ENCODE results near the gene IDH2.

Gene IDH2

DNA sequence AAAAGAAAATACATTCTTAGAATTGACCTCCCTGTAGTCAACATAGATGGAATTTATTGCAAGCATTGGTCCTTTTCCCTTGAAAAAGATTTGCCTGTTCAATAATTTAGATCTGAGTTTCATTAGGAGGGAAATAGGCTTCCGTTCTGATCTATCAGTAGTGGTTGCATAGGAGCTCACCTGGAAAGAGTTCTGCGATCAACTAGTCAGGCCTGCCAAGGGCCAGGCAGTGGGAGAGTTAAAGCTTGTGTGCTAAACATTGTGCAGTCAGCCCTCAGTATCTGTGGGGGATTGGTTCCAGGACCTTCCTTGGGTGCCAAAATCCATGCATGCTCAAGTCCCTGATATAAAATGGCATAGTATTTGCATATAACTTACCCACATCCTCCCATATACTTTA is 29.6 kb upstream of the IDH2 start:
- DNase-seq (ENCODE audit: low read depth), result no peak
- TF ChIP-seq, protein P1, sequence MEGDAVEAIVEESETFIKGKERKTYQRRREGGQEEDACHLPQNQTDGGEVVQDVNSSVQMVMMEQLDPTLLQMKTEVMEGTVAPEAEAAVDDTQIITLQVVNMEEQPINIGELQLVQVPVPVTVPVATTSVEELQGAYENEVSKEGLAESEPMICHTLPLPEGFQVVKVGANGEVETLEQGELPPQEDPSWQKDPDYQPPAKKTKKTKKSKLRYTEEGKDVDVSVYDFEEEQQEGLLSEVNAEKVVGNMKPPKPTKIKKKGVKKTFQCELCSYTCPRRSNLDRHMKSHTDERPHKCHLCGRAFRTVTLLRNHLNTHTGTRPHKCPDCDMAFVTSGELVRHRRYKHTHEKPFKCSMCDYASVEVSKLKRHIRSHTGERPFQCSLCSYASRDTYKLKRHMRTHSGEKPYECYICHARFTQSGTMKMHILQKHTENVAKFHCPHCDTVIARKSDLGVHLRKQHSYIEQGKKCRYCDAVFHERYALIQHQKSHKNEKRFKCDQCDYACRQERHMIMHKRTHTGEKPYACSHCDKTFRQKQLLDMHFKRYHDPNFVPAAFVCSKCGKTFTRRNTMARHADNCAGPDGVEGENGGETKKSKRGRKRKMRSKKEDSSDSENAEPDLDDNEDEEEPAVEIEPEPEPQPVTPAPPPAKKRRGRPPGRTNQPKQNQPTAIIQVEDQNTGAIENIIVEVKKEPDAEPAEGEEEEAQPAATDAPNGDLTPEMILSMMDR (IDR thresholded peaks at IDR 0.05; ENCODE audit: low read depth, low read length), result no peak
- TF ChIP-seq MYC (IDR thresholded peaks at IDR 0.05; ENCODE audit: low read depth, low read length) (no peak), POLR2A (IDR thresholded peaks at IDR 0.05; ENCODE audit: extremely low read depth, insufficient read length) (no peak), MAX (IDR thresholded peaks at IDR 0.05; ENCODE audit: low read depth, low read length) (no peak)
- no peak overlapping the region for H3K4me3 ChIP-seq (ENCODE audit: low read depth, low read length)

- TF ChIP-seq MYC (IDR thresholded peaks at IDR 0.05; ENCODE audit: low read depth, low read length), result no peak
- TF ChIP-seq POLR2A (IDR thresholded peaks at IDR 0.05; ENCODE audit: extremely low read depth, insufficient read length), result no peak
- no peak for TF ChIP-seq MAX (IDR thresholded peaks at IDR 0.05; ENCODE audit: low read depth, low read length)
- TF ChIP-seq, protein P1 (IDR thresholded peaks at IDR 0.05; ENCODE audit: low read depth, low read length), result no peak
- no peak overlapping the region for H3K4me3 ChIP-seq (ENCODE audit: low read depth, low read length)
- DNase-seq (ENCODE audit: low read depth), result no peak
Measured at GRCh38 chr15:90130291-90130690, 28.0 kb upstream of the IDH2 start.

DNA sequence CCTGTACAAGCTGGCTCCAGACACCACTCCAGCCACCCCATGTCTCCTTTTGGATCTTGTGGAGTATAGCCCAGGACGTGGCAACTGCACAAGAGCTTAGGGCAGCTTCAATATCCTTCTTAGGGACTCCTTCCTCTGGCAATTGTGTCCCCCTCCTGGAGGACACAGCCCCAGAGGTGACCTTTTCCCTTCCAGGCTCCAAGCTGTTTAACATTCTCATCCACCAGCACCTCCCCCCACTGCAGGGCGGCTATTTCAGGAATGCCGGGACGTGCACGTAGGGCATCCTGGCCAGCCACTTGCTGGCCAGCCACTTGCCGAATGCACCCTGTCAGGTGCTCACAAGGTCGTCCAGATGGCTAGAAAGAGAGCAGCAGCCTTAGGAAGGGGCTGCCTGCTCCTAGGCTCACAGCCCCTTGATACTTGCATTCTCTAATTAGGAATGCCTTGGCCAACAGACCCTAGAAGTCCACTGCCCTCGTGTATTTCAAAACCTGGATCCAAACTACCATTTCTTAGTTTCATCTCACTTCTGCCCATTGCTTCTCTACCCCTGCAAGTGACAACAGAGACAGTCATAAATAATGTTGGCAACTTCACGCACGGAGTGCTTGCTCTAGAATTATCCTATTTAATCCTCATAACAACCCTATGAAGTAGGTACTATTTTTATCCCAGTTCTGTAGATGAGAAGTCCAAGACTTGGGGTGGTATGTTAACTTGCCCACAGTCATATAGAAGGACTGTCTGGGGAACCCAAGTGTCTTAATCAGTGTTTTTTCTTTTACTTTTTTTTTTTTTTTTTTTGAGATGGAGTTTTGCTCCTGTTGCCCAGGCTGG is 24.5 kb upstream of the IDH2 start:
- H3K4me3 ChIP-seq (ENCODE audit: low read depth, low read length), result no peak overlapping the region
- no peak for DNase-seq (ENCODE audit: low read depth)
- TF ChIP-seq, protein P1 (IDR thresholded peaks at IDR 0.05; ENCODE audit: low read depth, low read length), result no peak
- no peak for TF ChIP-seq MYC (IDR thresholded peaks at IDR 0.05; ENCODE audit: low read depth, low read length)
- no peak for TF ChIP-seq MAX (IDR thresholded peaks at IDR 0.05; ENCODE audit: low read depth, low read length)
- no peak for TF ChIP-seq POLR2A (IDR thresholded peaks at IDR 0.05; ENCODE audit: extremely low read depth, insufficient read length)

DNA sequence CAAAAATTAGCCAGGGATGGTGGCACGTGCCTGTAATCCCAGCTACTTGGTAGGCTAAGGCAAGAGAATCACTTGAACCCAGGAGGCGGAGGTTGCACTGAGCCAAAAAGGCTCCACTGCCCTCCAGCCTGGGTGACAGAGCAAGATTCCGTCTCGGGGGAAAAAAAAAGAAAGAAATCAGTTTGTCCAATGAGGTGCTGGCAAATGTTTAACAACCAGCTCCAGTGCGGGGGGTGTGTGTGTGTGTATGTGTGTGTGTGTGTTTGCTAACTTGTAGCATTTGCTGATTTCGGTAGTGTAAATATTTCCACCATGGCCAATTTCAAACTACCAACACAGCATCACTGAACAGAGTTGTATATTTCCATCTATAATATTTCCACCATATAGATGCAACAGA is 23.8 kb upstream of the IDH2 start:
- no peak for DNase-seq (ENCODE audit: low read depth)
- TF ChIP-seq MAX (IDR thresholded peaks at IDR 0.05; ENCODE audit: low read depth, low read length) (no peak), POLR2A (IDR thresholded peaks at IDR 0.05; ENCODE audit: extremely low read depth, insufficient read length) (no peak)

DNA sequence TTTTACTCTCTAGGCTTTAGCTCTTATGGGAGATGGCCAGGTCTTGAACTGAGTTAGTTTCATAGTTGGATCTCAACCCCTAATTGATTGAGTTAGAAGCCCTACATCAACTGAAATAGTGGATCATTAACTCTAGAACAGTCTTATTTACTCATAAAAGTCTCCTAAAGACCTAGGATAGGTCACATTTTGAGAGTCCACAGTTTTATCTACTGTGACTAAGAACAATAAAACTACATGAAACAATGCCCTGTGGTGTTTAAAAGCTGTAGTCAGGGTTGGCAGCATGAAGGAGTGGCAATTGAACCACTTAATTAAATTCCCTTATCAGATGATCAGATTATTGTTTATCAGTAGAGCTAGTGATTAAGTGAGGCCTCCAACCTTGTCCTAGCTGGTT is 22.2 kb upstream of the IDH2 start:
- TF ChIP-seq MAX (IDR thresholded peaks at IDR 0.05; ENCODE audit: low read depth, low read length), result no peak
- TF ChIP-seq, protein P1 (IDR thresholded peaks at IDR 0.05; ENCODE audit: low read depth, low read length), result no peak
- no peak for TF ChIP-seq MYC (IDR thresholded peaks at IDR 0.05; ENCODE audit: low read depth, low read length)
- no peak for TF ChIP-seq POLR2A (IDR thresholded peaks at IDR 0.05; ENCODE audit: extremely low read depth, insufficient read length)
- DNase-seq (ENCODE audit: low read depth), result no peak
- H3K4me3 ChIP-seq (ENCODE audit: low read depth, low read length), result no peak overlapping the region

More for the DNA sequence above, 23.8 kb upstream of the IDH2 start:
- no peak overlapping the region for H3K4me3 ChIP-seq (ENCODE audit: low read depth, low read length)

GRCh38 chr15:90121086-90121485 is 18.8 kb upstream of the IDH2 start:
- H3K4me3 ChIP-seq (ENCODE audit: low read depth, low read length), result no peak overlapping the region
- DNase-seq (ENCODE audit: low read depth), result no peak
- TF ChIP-seq MAX (IDR thresholded peaks at IDR 0.05; ENCODE audit: low read depth, low read length) (no peak), MYC (IDR thresholded peaks at IDR 0.05; ENCODE audit: low read depth, low read length) (no peak), POLR2A (IDR thresholded peaks at IDR 0.05; ENCODE audit: extremely low read depth, insufficient read length) (no peak)
- TF ChIP-seq, protein P1 (IDR thresholded peaks at IDR 0.05; ENCODE audit: low read depth, low read length), result no peak

Measured in NB4 (cell line).